GM23338 (cell line): ENCODE data around the gene ARSB. TPM values are rescaled to one million over a fixed set of nuclear protein-coding genes. Genes with fewer than 3 reads are reported as not detected.

Experiments used
- CREB1 ChIP-seq: fragments of 250-450 bp; sonication (Bioruptor Pico); IDR thresholded peaks from 2 replicates; pipeline ENCODE4 v1.5.0; 2020; ENCODE audit warnings: low read depth, mild to moderate bottlenecking, moderate library complexity
- ETS1 ChIP-seq: IDR thresholded peaks from 2 replicates; pipeline ENCODE4 v1.6.1; 2016; ENCODE audit warnings: antibody characterized with exemption
- EZH2phosphoT487 ChIP-seq: fragments of 200-600 bp; sonication (generic); IDR thresholded peaks from one replicate; pipeline ENCODE4 v1.8.1; 2018; ENCODE audit warnings: antibody characterized with exemption; ENCODE audit not compliant: unreplicated experiment
- JUNB ChIP-seq: IDR thresholded peaks from one replicate; pipeline ENCODE4 v1.6.1; 2016; ENCODE audit warnings: antibody characterized with exemption; ENCODE audit not compliant: unreplicated experiment
- POLR2AphosphoS5 ChIP-seq: IDR thresholded peaks from 2 replicates; pipeline ENCODE4 v1.6.1; 2016; ENCODE audit warnings: antibody characterized with exemption, low read depth
- STAT1 ChIP-seq: IDR thresholded peaks from one replicate; pipeline ENCODE4 v1.6.1; 2016; ENCODE audit warnings: antibody characterized with exemption; ENCODE audit not compliant: unreplicated experiment
- ZNF114 ChIP-seq: fragments of 250-450 bp; sonication (Bioruptor Pico); IDR thresholded peaks from 2 replicates; pipeline ENCODE4 v1.5.0; 2020; ENCODE audit warnings: mild to moderate bottlenecking, moderate library complexity
- ZNF331 ChIP-seq: fragments of 250-450 bp; sonication (Bioruptor Pico); IDR thresholded peaks from 2 replicates; pipeline ENCODE4 v1.5.0; 2020; ENCODE audit warnings: low read depth, mild to moderate bottlenecking, moderate library complexity
- ZNF462 ChIP-seq: fragments of 250-450 bp; sonication (Bioruptor Pico); IDR thresholded peaks from 2 replicates; pipeline ENCODE4 v1.5.0; 2020; ENCODE audit warnings: mild to moderate bottlenecking, moderate library complexity
- polyA plus RNA-seq: library from polyadenylated mRNA; unstranded; fragments of >200 nt; fragmentation: Nextera tagmentation; extraction: Ambion mirVana; gene quantifications from 2 replicates; pipeline ENCODE4 v1.2.1, GENCODE V29; 2016
- total RNA-seq: library from RNA; depleted of rRNA; stranded (reverse); fragments of >200 nt; shearing (Covaris generic); gene quantifications from 2 replicates; pipeline ENCODE4 v1.2.3, GENCODE V29; 2014

The ARSB gene
- total and polyA plus RNA-seq, 2 experiments from 2014 or later, result 7.4 to 24.6 TPM

DNA sequence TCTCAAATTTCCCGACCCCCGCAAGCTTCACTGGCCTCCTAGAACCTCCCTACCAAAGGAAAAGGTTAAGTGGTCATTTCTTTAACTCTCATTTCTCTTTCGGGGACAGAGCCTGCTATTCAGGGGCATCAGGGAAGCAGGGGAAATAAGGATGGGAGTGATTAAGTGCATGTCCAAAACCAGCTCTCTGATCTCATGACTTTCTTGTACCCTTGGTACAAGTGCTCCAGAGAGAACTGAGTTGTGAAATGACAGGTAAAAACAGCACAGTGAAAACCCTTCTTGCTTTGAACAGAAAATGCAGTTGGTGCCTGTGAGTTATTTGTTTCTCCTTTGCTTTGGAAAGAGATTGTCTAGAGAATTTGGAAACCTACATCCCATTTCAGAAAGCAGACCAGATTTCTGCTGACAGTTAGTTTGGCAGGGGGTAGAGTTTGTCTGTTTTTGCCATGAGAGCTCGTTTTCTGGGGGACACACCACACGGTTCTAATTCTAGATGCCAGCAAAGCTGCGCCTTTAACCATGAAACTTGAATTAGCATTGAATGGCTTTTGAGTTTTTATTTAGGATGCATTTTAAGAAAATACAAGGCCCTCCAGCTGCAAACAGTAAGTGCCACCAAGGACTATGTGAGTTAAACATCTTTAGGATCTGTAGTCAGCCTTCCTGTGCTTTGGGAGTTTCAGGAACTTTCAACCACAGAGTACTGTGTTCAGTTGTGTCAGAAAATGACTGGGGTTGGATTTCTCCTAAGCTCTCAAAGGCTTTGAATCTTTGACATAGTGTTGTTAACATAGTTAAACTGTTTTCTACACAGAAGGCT lies 174.8 kb downstream of the ARSB start (continued):
- TF ChIP-seq ZNF462 (CRISPR knock-in tag), result no peak
- TF ChIP-seq CREB1, result no peak
- no peak for TF ChIP-seq JUNB
- no peak for TF ChIP-seq ETS1
- TF ChIP-seq EZH2phosphoT487, result no peak
- no peak for TF ChIP-seq ZNF114
- no peak for TF ChIP-seq ZNF331 (CRISPR knock-in tag)
- no peak for TF ChIP-seq POLR2AphosphoS5
- TF ChIP-seq STAT1, result no peak
